Gastrocnemius medialis (tissue), 4 donors: Measurements from ENCODE around the gene ERBB2. TPM values are rescaled to one million over a fixed set of nuclear protein-coding genes. Genes with fewer than 3 reads are reported as not detected.

Experiments
- ATAC-seq, 2 donors: fragments of 150-250 bp; one replicate each; pipeline ENCODE4 v1.9.1; 2016
- DNase-seq, 2 donors: peaks; one replicate each; pipeline ENCODE4 v3.0.0-alpha.2; 2019
- H3K27ac ChIP-seq, 4 donors: fragments of 200-600 bp; sonication (generic); 1 replicate in 1 of 4; 2 replicates in 3 of 4; pipeline ENCODE4 v1.5.1; 2016 to 2018; ENCODE audit warnings: mild to moderate bottlenecking in 2 of 4, moderate library complexity in 1 of 4
- H3K27me3 ChIP-seq, 3 donors: fragments of 200-600 bp; sonication (generic) in 2 of 3; 1 replicate in 1 of 3; 2 replicates in 2 of 3; pipeline versions ENCODE4 v1.5.1 to v1.6.0; 2016 to 2019; ENCODE audit warnings: mild to moderate bottlenecking in 1 of 3, moderate library complexity in 1 of 3
- H3K36me3 ChIP-seq, 2 donors: fragments of 200-600 bp; sonication (generic) in 1 of 2; one replicate each; pipeline ENCODE4 v1.5.1; 2017 to 2018
- H3K4me1 ChIP-seq, 2 donors: fragments of 200-600 bp; sonication (generic) in 1 of 2; one replicate each; pipeline ENCODE4 v1.5.1; 2016 to 2017; ENCODE audit warnings: mild to moderate bottlenecking in 2 of 2
- H3K4me3 ChIP-seq, 4 donors: fragments of 200-600 bp; sonication (generic) in 3 of 4; 1 replicate in 1 of 4; 2 replicates in 3 of 4; pipeline ENCODE4 v1.5.1; 2016 to 2019; ENCODE audit warnings: mild to moderate bottlenecking in 2 of 4
- H3K9me3 ChIP-seq, 3 donors: fragments of 200-600 bp; sonication (generic) in 2 of 3; 1 replicate in 1 of 3; 2 replicates in 2 of 3; pipeline ENCODE4 v1.5.1; 2016 to 2019
- CTCF ChIP-seq, 5 experiments: fragments of 450-650 bp in 3 of 5; fragments of 200-600 bp in 2 of 5; sonication (generic) in 2 of 5; IDR thresholded peaks in 4 of 5; conservative IDR thresholded peaks in 1 of 5; 1 replicate in 4 of 5; 2 replicates in 1 of 5; pipeline ENCODE4 v1.5.1; 2016 to 2019; ENCODE audit warnings: antibody characterized with exemption in 5 of 5, mild to moderate bottlenecking in 3 of 5, moderate library complexity in 3 of 5
- POLR2A ChIP-seq, 2 donors: fragments of 450-650 bp; IDR thresholded peaks; one replicate each; pipeline ENCODE4 v1.6.1; 2017; ENCODE audit warnings: antibody characterized with exemption in 2 of 2, mild to moderate bottlenecking in 2 of 2, moderate library complexity in 2 of 2
- in situ Hi-C, 4 donors: fragments of 200-750 bp; cut with MboI; loops; one replicate each; pipeline versions ENCODE4 v1.15.0 to v1.8.0; 2017; ENCODE audit warnings: low sequenced_read_pairs in 4 of 4
- intact Hi-C: fragments of 100-400 bp; cut with DNase I; formaldehyde crosslinking; loops from one replicate; pipeline ENCODE4 v1.15.1; 2023; ENCODE audit warnings: low total_unique reads
- total RNA-seq, 4 donors: library from RNA; depleted of rRNA; stranded (reverse); fragments of >200 nt; gene quantifications; one replicate each; pipeline versions ENCODE4 v1.1.0 to v1.2.3, GENCODE V29; 2016

Gene ERBB2
- total RNA-seq, 4 donors from 2014 or later = 6.0 to 26.4 (median 15.3) TPM

GRCh38 chr17:39683295-39683939 is 16.4 kb upstream of the ERBB2 start:
- DNase-seq = no peak
- ATAC-seq = no peak
- no peak overlapping the region for H3K27ac ChIP-seq
- peaks cover 27% of the 10 kb centered on the region in 2 donors for H3K4me1 ChIP-seq
- TF ChIP-seq CTCF (IDR thresholded peaks at IDR 0.05 in 4 of 5, conservative IDR thresholded peaks at IDR 0.05 in 1 of 5) = no peak
- TF ChIP-seq POLR2A (IDR thresholded peaks at IDR 0.05) = no peak
- no peaks in the 10 kb centered on the region for H3K9me3 ChIP-seq
- no peak overlapping the region for H3K4me3 ChIP-seq
- in situ Hi-C loops = no loop called here
- intact Hi-C loops = no loop called here
- no peaks in the 10 kb centered on the region for H3K27me3 ChIP-seq
- H3K36me3 ChIP-seq = peaks cover 0 to 5% of the 10 kb centered on the region in 2 donors

GRCh38 chr17:39684369-39685192 is 15.3 kb upstream of the ERBB2 start:
- no peak overlapping the region for H3K4me3 ChIP-seq
- TF ChIP-seq POLR2A (IDR thresholded peaks at IDR 0.05) = no peak
- TF ChIP-seq CTCF (IDR thresholded peaks at IDR 0.05 in 4 of 5, conservative IDR thresholded peaks at IDR 0.05 in 1 of 5) = no peak
- intact Hi-C loops (no loop called here), in situ Hi-C loops (no loop called here)
- DNase-seq (no peak), ATAC-seq (no peak)
- peaks cover 0 to 5% of the 10 kb centered on the region in 2 donors for H3K36me3 ChIP-seq
- H3K4me1 ChIP-seq = peaks cover 18 to 22% of the 10 kb centered on the region in 2 donors
- H3K27me3 ChIP-seq = no peaks in the 10 kb centered on the region
- no peaks in the 10 kb centered on the region for H3K9me3 ChIP-seq
- H3K27ac ChIP-seq = no peak overlapping the region

GRCh38 chr17:39687101-39687545 is 12.7 kb upstream of the ERBB2 start:
- Histone ChIP-seq H3K27ac (peak overlapping the region; percentile 89 to 92 (median 90)), H3K36me3 (peaks cover 0 to 5% of the 10 kb centered on the region in 2 donors), H3K9me3 (no peaks in the 10 kb centered on the region), H3K4me1 (peaks cover 15 to 16% of the 10 kb centered on the region in 2 donors), H3K4me3 (peak overlapping the region; percentile 76 to 80 (median 79)), H3K27me3 (no peaks in the 10 kb centered on the region)
- intact Hi-C loops (no loop called here), in situ Hi-C loops (no loop called here)
- ATAC-seq (no peak), DNase-seq (no peak)
- TF ChIP-seq POLR2A (IDR thresholded peaks at IDR 0.05) (no peak), CTCF (IDR thresholded peaks at IDR 0.05 in 4 of 5, conservative IDR thresholded peaks at IDR 0.05 in 1 of 5) (no peak)

- H3K9me3 ChIP-seq = no peaks in the 10 kb centered on the region
- H3K4me3 ChIP-seq = peak within 1 kb of the TSS; percentile 76 to 80 (median 79)
- H3K27me3 ChIP-seq = no peaks in the 10 kb centered on the region
- ATAC-seq (peak; percentile 97), DNase-seq (peak; percentile 72 to 89)
- in situ Hi-C loops (no loop called here), intact Hi-C loops (no loop called here)
- TF ChIP-seq POLR2A (IDR thresholded peaks at IDR 0.05) (peak; percentile 45 to 48), CTCF (IDR thresholded peaks at IDR 0.05 in 4 of 5, conservative IDR thresholded peaks at IDR 0.05 in 1 of 5) (no peak)
- peaks cover 15 to 16% of the 10 kb centered on the region in 2 donors for H3K4me1 ChIP-seq
- peaks cover 0 to 4% of the 10 kb centered on the region in 2 donors for H3K36me3 ChIP-seq
- H3K27ac ChIP-seq = peak within 1 kb of the TSS; percentile 89 to 92 (median 90)
These were observed 12.1 kb upstream of the ERBB2 start, which contains the start of gene PGAP3 for GRCh38 chr17:39687546-39688474. TSS of gene PGAP3 (minus strand) at chr17:39688057. CDS start at chr17:39688014, 43 bp downstream.
